ENCODE data around the gene DRP2.

The DRP2 gene

GRCh38 chrX:101230636-101231035 is 11.1 kb downstream of the DRP2 start:
- Histone ChIP-seq H3K27ac (ENCODE audit: low read length) (no peak overlapping the region), H3K4me1 (ENCODE audit: low read length) (no peaks in the 10 kb centered on the region), H3K27me3 (ENCODE audit: low read depth, low read length) (no peaks in the 10 kb centered on the region), H3K4me2 (ENCODE audit: low read length) (no peak overlapping the region), H3K79me2 (ENCODE audit: low read length) (no peaks in the 10 kb centered on the region), H3K9ac (ENCODE audit: low read length) (no peak overlapping the region), H3K36me3 (replicated peaks; ENCODE audit: low read depth, low read length) (no peaks in the 10 kb centered on the region), H3K9me3 (ENCODE audit: insufficient read depth, low read length) (no peaks in the 10 kb centered on the region), H3K4me3 (ENCODE audit: low read length) (no peak overlapping the region), H2AFZ (ENCODE audit: low read depth, low read length) (no peak overlapping the region), H4K20me1 (ENCODE audit: insufficient read depth, low read length) (no peaks in the 10 kb centered on the region)
- TF ChIP-seq CTCF (IDR thresholded peaks at IDR 0.05; ENCODE audit: low read depth, low read length), result no peak
- no peak for TF ChIP-seq EZH2phosphoT487 (IDR thresholded peaks at IDR 0.05; ENCODE audit: low read depth)

- no peak overlapping the region for H2AFZ ChIP-seq (ENCODE audit: low read depth, low read length)
- H3K4me3 ChIP-seq (ENCODE audit: low read length), result no peak overlapping the region
- no peaks in the 10 kb centered on the region for H3K79me2 ChIP-seq (ENCODE audit: low read length)
- H3K4me1 ChIP-seq (ENCODE audit: low read length), result no peaks in the 10 kb centered on the region
- H3K36me3 ChIP-seq (replicated peaks; ENCODE audit: low read depth, low read length), result no peaks in the 10 kb centered on the region
- TF ChIP-seq CTCF (IDR thresholded peaks at IDR 0.05; ENCODE audit: low read depth, low read length), result no peak
- TF ChIP-seq EZH2phosphoT487 (IDR thresholded peaks at IDR 0.05; ENCODE audit: low read depth), result no peak
- no peak overlapping the region for H3K9ac ChIP-seq (ENCODE audit: low read length)
- H4K20me1 ChIP-seq (ENCODE audit: insufficient read depth, low read length), result no peaks in the 10 kb centered on the region
- H3K27me3 ChIP-seq (ENCODE audit: low read depth, low read length), result no peaks in the 10 kb centered on the region
- H3K4me2 ChIP-seq (ENCODE audit: low read length), result no peak overlapping the region
- H3K27ac ChIP-seq (ENCODE audit: low read length), result no peak overlapping the region
- H3K9me3 ChIP-seq (ENCODE audit: insufficient read depth, low read length), result no peaks in the 10 kb centered on the region
Observed at GRCh38 chrX:101231080-101231479, 11.5 kb downstream of the DRP2 start.

GRCh38 chrX:101232316-101232715 is 12.7 kb downstream of the DRP2 start:
- TF ChIP-seq CTCF (IDR thresholded peaks at IDR 0.05; ENCODE audit: low read depth, low read length), result no peak
- TF ChIP-seq EZH2phosphoT487 (IDR thresholded peaks at IDR 0.05; ENCODE audit: low read depth), result no peak
- Histone ChIP-seq H3K9me3 (ENCODE audit: insufficient read depth, low read length) (no peaks in the 10 kb centered on the region), H3K4me3 (ENCODE audit: low read length) (no peak overlapping the region), H3K9ac (ENCODE audit: low read length) (no peak overlapping the region), H3K4me1 (ENCODE audit: low read length) (no peaks in the 10 kb centered on the region), H3K27me3 (ENCODE audit: low read depth, low read length) (no peaks in the 10 kb centered on the region), H3K79me2 (ENCODE audit: low read length) (no peaks in the 10 kb centered on the region), H3K4me2 (ENCODE audit: low read length) (no peak overlapping the region), H2AFZ (ENCODE audit: low read depth, low read length) (no peak overlapping the region), H4K20me1 (ENCODE audit: insufficient read depth, low read length) (no peaks in the 10 kb centered on the region), H3K36me3 (replicated peaks; ENCODE audit: low read depth, low read length) (no peaks in the 10 kb centered on the region), H3K27ac (ENCODE audit: low read length) (no peak overlapping the region)

GRCh38 chrX:101237041-101237440 is 17.5 kb downstream of the DRP2 start:
- Histone ChIP-seq H3K27ac (ENCODE audit: low read length) (no peak overlapping the region), H3K27me3 (ENCODE audit: low read depth, low read length) (no peaks in the 10 kb centered on the region), H3K4me2 (ENCODE audit: low read length) (no peak overlapping the region), H3K4me1 (ENCODE audit: low read length) (no peaks in the 10 kb centered on the region), H3K9me3 (ENCODE audit: insufficient read depth, low read length) (no peaks in the 10 kb centered on the region), H2AFZ (ENCODE audit: low read depth, low read length) (no peak overlapping the region), H3K4me3 (ENCODE audit: low read length) (no peak overlapping the region), H3K79me2 (ENCODE audit: low read length) (no peaks in the 10 kb centered on the region), H4K20me1 (ENCODE audit: insufficient read depth, low read length) (no peaks in the 10 kb centered on the region), H3K36me3 (replicated peaks; ENCODE audit: low read depth, low read length) (no peaks in the 10 kb centered on the region), H3K9ac (ENCODE audit: low read length) (no peak overlapping the region)
- no peak for TF ChIP-seq EZH2phosphoT487 (IDR thresholded peaks at IDR 0.05; ENCODE audit: low read depth)
- no peak for TF ChIP-seq CTCF (IDR thresholded peaks at IDR 0.05; ENCODE audit: low read depth, low read length)
